Glomerular visceral epithelial cell (primary cell): Measurements from ENCODE around the gene ENOSF1.
A peak's percentile ranks its signal among the peaks of the same experiment; 100 is the strongest.
"Not testable (repeated sequence)": the region's sequence is repeated elsewhere in the genome, so short reads cannot be mapped to it uniquely, and the experiment has no call there.

ENCODE experiments used
- DNase-seq: peaks from one replicate; pipeline ENCODE4 v3.0.0-alpha.2; 2016; ENCODE audit errors: extremely low spot score

The ENOSF1 gene, protein sequence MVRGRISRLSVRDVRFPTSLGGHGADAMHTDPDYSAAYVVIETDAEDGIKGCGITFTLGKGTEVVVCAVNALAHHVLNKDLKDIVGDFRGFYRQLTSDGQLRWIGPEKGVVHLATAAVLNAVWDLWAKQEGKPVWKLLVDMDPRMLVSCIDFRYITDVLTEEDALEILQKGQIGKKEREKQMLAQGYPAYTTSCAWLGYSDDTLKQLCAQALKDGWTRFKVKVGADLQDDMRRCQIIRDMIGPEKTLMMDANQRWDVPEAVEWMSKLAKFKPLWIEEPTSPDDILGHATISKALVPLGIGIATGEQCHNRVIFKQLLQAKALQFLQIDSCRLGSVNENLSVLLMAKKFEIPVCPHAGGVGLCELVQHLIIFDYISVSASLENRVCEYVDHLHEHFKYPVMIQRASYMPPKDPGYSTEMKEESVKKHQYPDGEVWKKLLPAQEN

DNA sequence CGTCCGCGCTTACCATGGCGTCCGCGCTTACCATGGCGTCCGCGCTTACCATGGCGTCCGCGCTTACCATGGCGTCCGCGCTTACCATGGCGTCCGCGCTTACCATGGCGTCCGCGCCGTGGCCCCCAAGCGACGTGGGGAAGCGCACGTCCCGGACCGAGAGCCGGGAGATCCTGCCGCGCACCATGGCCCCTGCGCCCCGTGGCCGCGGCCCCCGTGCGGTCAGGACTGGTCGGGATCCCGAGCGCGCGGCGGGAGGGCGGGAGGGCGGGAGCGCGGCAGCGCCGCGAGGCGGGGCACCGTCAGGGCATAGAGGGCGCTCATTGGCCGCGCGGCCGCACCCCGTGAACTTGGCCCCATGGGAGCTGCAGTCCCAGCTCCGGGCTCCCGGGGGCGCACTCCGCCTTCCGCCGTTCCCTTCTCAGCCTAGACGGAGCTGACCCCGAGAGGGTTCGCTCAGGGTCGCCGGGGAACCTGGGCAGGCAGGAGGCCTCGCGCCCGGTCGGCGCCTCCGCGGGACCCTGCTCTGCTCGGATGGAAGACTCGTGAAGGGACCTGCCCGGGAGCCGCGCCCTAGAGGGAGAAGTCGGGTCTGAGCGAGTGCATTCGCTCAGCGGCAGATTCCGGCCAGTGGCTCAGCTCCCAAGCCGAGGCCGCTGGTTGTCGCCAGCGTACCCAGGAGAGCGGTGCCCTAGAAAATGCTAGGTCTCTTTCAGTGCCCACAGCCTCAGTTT lies at the start of gene ENOSF1:
ENOSF1 (minus strand) TSS at position 230 of the 734 bp plus-strand sequence; CDS start at position 187, 43 bp downstream.
- peak; percentile 88 for DNase-seq

DNA sequence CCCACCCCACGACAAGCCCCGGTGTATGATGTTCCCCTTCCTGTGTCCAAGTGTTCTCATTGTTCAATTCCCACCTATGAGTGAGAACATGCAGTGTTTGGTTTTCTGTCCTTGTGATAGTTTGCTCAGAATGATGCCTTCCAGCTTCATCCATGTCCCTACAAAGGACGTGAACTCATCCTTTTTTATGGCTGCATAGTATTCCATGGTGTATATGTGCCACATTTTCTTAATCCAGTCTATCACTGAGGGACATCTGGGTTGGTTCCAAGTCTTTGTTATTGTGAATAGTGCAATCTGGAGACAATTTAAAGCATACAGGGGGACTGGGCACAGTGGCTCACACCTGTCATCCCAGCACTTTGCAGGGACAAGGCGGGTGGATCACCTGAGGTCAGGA lies 47.4 kb upstream of the ENOSF1 start:
- DNase-seq = not testable (repeated sequence)

DNA sequence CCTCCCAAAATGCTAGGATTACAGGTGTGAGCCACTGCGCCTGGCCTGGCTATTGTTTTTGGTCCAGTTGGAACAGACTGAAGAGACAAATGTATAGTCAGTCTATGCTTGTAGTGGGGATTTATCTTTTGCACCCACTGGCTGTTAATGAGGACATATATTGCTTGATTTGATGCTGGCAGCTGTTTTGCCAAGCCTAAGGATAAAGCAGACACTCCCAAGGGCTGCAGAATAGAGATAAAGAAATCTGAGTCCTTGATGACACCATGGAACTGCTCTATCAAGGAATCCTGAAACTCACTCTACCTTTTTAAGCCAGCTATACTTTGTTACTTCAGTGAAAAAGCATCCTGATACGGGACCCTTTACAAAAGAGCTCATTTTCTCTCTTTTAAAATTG lies 43.1 kb upstream of the ENOSF1 start:
- no peak for DNase-seq

DNA sequence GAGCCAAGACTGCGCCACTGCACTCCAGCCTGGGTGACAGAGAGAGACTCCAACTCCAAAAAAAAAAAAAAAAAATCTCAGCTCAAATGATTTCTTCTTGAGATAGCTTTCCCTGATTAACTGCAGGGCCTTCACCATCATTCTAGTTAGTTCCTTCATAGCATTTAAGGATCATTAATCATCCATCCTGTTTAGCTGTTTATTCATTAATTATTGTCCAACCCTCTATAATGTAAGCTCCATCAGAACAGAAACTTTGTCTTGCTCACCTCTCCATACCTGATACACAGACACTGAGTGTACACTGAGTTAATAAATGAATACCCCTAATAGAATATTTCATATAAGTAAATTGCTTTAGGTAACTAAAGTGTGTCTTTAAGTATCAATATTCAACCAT lies 42.2 kb upstream of the ENOSF1 start:
- DNase-seq = no peak

DNA sequence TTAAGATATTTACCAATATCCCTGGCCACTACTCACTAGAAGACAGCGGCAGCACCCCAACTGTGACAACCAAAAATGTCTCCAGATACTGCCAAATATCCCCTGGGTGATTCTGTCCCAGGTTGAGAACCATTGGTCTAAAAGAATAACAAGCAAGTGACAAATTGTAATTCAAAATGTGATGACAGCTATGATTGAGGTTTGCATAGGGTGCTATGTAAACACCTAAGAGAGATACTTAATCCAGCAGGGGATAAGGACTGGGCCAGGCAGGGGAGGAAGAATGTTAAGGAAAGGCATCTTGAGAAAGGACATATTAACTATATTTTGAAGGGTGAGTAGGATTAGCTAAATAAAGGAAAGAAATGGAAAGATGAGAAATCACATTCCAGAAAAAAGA lies 38.0 kb upstream of the ENOSF1 start:
- DNase-seq = no peak

DNA sequence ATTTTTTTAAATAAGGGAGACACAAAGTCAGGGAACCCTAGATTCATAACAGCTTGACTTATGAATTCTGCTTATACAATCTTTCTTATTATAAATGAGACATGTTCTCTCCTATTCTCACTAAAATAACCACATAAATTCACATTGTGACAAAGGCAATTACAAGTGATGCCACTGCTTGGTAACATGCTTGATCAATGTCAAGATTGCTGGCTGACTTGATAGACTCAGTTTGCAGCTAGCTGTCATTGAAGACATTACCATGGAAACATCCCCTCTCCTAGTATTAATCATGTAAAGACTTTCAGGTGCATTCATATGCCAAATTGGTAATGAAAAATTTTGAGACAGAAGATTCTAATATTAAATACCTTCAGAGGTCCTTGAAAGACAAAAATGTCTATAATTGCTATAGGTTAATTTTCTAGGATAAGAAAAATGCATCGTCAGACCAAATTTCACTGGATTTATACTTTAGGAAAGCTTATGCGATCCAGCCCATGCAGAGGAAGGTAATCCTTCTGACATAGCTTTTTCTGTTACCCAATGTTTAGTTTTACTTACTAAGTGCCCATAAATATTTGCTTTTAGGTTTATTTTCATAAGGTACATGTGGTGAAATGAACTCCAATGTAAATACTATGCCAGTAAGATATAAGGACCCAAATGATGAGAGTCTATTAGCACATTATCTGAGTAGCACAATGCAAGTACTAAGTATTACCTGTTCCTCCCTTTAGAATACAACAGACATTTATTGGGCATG lies 32.6 kb upstream of the ENOSF1 start:
- no peak for DNase-seq

DNA sequence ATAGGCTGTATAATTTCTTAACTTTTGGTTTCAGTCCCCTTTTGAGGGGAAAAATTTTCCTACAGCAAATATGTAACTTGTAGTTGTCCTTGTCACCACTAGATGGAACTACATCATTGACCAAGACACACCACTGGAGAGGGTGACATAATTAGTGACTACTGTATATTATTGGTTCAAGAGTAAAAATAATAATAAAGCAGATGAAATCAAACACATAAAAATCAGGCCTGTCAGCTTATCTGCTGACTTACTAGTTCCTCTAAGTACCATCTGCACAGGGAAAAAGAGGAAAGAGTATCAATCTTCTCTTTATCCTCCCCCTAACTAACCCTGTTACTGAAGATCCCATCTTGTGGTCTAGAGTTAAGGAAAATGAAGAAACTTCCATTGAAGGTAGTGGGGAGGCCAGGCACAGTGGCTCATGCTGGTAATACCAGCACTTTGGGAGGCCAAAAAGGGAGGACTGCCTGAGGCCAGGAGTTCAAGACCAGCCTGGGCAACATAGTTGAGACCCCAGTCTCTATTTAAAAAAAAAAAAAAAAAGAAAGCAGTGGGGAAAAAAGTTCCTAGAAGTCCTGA lies 29.6 kb upstream of the ENOSF1 start:
- DNase-seq = peak; percentile 43

DNA sequence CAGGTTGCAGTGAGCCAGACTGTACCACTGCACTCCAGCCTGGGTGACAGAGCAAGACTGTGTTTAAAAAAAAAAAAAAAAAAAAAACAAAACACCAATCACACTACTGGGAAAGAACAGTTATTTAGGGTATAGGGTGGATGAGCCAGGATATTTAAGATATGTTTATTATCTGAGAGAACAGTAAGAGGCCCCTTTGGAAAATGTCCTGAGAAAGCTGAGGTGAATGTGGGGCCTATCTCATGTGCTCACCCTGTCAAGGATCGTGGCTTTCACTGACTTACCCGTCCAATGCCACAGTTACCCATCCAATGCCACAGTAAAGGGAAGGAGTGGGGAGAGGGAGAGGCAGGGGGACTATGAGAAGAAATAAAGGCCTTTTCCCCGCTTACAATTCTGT lies 19.9 kb upstream of the ENOSF1 start:
- no peak for DNase-seq

DNA sequence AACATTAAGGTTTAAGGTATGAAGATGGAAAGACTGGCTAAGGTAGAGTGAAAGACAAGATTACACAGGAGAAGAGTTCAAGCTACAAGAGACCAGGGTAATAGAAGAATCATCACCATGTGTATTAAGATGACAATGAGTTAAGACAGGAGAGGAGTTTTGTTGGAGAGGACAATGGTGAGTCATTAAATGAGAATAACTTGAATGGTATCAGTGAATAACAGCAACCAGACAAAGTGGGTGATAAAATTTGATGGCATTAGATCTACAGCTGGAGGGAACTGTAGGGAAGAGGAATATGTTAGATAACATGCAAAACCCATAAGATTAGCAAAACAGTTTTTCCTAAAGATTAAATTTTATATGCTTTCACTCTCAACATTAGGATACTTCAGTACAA lies 18.8 kb upstream of the ENOSF1 start:
- DNase-seq = no peak

DNA sequence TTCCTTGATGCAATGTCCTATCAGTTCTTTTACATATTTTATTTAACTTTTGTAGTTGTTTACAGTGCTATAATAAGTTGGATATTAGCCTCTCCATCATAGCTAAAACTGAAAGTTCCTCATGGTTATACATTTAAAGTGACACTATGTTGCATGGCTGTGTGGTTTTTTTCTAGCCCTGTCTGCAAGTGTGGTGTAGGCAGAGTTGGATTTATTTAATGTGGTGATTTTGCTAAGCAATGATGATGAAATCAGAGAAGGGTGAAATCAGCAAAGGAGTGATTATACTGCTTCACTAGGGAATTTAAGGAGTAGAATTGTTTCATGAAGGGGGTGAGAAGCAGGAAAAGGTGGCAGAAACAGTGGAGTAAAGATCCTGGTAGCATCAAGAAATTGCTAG lies 18.3 kb upstream of the ENOSF1 start:
- DNase-seq = no peak

DNA sequence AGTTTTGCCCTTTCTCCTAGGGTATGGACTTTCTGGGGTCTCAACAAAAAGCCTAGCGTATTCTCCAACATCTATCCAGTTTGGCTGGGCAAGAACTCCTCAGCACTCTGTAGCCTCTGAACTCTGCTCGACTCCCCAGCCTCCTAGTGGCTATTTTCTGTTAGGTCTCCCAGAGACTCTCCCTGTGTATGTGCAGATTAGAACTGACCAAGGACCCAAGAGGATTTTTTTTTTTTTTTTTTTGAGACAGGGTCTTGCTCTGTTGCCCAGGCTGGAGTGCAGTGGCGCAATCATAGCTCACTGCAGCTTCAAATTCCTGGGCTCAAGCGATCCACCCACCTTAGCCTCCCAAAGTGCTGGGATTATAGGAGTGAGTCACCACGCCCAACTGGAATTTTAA lies 17.7 kb upstream of the ENOSF1 start:
- DNase-seq = peak; percentile 8

DNA sequence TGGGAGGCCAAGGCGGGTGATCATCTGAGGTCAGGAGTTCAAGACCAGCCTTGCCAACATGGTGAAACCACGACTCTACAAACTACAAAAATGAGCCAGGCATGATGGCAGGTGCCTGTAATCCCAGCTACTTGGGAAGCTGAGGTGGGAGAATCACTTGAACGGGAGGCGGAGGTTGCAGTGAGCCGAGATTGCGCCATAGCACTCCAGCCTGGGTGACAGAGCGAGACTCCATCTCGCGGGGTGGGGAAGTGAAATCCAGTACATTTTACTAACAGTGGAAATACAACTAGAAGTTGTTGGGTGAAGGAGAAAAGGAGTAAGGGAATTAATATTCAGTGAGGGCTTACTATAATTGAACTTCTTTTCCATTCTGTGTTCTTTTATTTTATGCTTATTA lies 13.2 kb upstream of the ENOSF1 start:
- DNase-seq = no peak

DNA sequence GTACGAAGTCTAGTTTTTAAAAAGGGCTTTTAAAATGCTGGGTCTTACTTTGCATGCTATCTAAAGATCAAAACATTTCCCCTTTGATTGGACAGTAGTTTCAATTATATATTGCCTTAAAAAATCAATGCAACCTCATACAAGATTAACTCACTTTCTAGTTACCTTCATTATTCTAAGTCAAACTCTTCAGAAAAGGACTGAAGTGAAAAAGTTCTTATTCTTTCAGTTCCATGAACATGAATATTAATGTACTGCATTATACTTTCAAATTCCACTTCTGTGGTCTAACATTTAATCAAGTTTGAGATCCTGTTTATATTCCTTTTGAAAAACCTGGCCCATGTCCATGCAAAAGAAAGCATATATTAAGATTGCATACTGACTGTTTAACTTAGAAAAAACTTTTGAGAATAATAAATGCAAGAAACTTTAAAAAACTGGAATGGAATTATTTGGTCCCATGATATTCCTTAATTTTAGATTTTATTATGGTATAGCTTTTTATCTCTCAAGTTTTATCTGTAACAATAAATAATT lies 11.2 kb upstream of the ENOSF1 start:
- DNase-seq = no peak

DNA sequence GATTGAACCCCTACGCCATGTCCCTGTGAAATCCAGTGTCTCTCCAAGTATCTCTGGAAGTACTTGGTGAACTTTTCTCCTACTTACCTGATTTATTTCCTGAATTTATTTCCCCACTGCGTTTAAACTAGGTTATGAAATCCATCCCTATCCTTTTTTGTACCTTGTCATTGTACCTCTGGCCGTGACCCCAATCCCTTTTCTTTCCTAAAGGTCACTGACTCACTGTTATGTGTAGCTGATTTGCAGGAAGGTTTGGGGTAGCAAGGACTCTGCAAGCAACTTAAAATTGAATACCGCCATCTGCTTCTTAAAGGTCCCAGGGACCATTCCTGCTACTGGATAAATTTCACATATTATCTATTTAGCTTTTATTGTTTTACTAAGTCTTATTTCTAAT lies 4.6 kb upstream of the ENOSF1 start:
- no peak for DNase-seq

DNA sequence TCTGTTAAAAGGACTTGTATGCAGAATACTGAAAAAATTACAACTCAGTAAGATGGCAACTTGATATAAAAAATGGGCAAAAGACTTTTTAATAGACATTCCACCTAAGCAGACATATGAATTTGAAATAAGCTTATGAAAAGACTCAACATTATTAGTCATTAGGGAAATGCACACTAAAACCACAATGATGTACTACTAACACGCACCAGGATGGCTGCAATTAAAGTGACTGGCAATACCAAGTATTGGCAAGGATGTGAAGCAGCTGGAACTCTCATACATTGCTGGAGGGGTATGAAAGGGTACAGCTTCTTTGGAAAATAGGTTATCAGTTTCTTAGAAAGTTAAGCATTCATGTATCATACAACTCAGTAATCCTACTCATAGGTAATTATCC lies 3.2 kb upstream of the ENOSF1 start:
- peak; percentile 41 for DNase-seq

DNA sequence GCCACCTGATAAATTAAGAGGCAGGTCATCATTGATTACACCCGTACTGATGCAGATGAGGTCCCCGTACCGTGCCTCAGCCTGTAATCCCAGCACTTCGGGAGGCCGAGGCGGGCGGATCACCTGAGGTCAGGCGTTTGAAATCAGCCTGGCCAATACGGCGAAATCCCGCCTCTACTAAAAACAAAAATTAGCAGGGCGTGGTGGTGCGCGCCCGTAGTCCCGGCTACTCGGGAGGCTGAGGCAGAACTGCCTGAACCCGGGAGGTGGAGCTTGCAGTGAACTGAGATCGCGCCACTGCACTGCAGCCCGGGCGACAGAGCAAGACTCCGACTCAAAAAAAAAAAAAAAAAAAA lies 683 bp upstream of the ENOSF1 start:
- DNase-seq = no peak

DNA sequence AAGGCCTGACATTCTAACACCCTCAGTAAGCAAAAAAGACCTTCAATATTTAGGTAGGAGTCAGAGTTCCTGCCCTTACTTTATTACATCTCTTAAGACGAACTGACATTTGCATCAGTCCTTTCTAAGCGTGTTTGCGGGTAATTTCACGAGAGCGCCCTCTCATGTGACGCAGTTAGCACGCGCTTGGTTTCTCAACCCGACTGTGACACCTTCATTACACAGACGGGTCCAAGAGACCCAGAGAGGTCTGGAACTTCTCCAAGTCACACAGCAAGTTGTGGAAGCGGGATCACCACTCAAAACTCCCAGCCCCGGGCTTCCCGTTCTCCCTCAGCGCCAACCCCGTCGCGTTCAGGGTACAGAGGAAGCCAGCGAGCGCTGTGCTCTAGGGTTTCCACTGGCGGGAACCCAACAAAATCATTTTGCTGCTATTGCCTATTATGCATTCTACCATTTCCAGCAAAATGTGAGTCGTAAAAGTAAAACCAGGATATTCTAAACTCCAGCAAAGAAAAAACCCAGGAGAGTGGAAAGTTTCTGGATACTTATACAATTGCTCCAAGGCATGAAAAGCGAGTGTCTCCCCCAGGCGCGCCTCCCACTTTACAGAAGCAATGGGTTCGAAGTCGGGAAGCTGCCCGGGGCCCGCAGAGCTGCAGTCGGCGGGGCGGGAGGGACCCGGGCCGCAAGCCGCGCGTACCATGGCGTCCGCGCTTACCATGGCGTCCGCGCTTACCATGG lies 601 bp downstream of the ENOSF1 start:
- DNase-seq = peak; percentile 76

DNA sequence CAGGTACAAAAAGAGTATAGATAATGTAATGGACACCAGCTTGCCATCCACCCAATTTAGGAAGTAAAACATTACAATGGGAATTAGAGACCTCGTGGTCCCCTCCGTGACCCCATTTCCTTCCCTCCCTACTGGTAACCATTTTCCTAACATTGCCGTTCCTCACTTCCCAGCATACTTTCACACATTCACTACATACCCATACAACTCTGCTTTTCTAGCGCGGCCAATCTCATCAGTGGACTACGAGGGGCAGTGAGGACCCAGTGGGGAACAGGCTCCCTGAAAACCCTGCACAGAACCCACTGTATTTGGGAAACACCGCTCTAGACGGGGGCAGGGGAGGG lies 1.1 kb downstream of the ENOSF1 start:
- DNase-seq = peak; percentile 42

DNA sequence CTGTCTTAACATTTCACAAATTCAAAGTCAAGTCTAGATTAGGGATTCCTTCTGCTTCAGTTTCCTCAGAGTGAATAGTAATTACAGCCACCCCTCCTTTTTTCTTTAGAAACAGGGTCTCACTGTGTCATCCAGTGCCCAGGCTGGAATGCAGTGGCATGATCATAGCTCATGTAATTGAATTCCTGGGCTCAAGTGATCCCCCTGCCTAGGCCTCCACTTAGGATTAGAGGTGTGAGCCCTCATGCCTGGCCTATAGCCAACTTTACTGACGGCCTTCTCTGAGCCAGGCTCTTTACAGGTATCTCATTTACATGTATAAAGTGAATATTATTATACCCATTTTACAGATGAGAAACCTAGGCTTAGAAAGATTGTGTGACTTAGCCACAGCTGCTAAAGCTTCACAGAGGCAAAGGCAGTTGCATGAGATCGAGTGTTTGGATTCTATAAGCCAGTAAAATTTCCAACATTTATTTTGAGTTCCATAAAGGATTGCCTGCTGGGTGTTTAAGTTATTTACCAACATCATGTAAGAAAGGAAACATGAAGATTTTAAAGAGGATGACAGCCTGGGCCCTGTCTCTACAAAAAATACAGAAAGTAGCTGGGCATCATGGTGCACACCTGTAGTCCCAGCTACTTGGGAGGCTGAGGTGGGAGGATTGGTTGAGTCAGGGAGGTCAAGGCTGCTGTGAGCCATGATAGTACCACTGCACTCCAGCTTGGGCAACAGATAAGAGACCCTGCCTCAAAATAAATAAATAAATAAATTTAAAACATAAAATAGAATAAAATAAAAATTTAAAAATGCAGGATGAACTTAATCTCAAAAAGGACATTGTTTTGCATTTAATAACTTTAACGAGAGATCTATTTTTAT lies 1.8 kb downstream of the ENOSF1 start:
- peak; percentile 34 for DNase-seq

DNA sequence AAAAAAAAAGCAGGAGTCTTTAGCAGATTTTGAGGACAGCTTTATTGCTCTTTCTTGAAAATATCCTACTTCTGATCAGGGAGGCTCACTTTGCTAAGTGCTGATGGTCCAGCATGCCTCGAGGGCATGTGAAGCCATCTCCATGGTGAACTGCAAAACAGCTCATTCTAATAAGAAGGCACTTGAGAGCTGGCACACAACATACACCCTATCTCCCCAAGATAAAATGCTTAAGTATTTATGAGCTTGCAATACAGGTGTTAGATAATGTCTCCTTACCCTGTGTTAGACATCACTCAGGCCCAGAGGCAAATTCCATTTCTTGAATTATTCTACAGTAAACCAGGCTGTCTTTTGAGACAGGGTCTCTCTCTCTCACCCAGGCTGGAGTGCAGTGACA lies 2.7 kb downstream of the ENOSF1 start:
- DNase-seq = no peak
